Measurements from ENCODE around the gene PRND. TPM values are rescaled to one million over a fixed set of nuclear protein-coding genes. Genes with fewer than 3 reads are reported as not detected.
A peak's percentile ranks its signal among the peaks of the same experiment; 100 is the strongest.

PRND gene
- total and polyA plus RNA-seq, 2 donors (not counting 1 experiment from before 2014, with no cell fraction given): 0.03 TPM; not detected in 1

GRCh38 chr20:4720977-4721349, 746 bp upstream of the PRND start:
- Histone ChIP-seq H4K20me1 (ENCODE audit: control insufficient read depth, insufficient read depth, low read length, poor library complexity, severe bottlenecking) (no peaks in the 10 kb centered on the region), H3K27ac (ENCODE audit: low read length in 2 of 2) (peak overlapping the region; percentile 72 to 77), H2AFZ (ENCODE audit: insufficient read depth, low read depth, low read length, poor library complexity, severe bottlenecking) (peak overlapping the region; percentile 74)

More at GRCh38 chr20:4720977-4721349, 746 bp upstream of the PRND start:
- TF ChIP-seq CTCF (IDR thresholded peaks at IDR 0.05): peak; percentile 8
- TF ChIP-seq EZH2 (IDR thresholded peaks at IDR 0.05; ENCODE audit: borderline replicate concordance, insufficient read depth, low read depth, low read length, poor library complexity, severe bottlenecking): no peak
- H3K36me3 ChIP-seq (replicated peaks in 1 of 2; ENCODE audit: control extremely low read depth in 1 of 2, control insufficient read depth in 1 of 2, extremely low read depth in 1 of 2, insufficient read depth in 2 of 2, low read length in 1 of 2): no peaks in the 10 kb centered on the region
- Mint-ChIP-seq H3K27ac (peak overlapping the region; percentile 92), H3K9me3 (ENCODE audit: insufficient read depth) (no peaks in the 10 kb centered on the region), H3K4me3 (peak overlapping the region; percentile 72), H3K4me1 (peaks cover 50% of the 10 kb centered on the region), H3K27me3 (no peaks in the 10 kb centered on the region)
- peaks cover 0 to 7% (median 0%) of the 10 kb centered on the region in 3 donors for H3K9me3 ChIP-seq (ENCODE audit: control extremely low read depth in 1 of 3, control insufficient read depth in 2 of 3, insufficient read depth in 1 of 3, low read length in 2 of 3)
- DNase-seq: no peak
- POLR2A ChIA-PET: interaction anchor here (0.7 to 1.2 kb wide), 2 partner anchors 92 to 222 kb away, joined by 3 to 4 read pairs; no protein-coding TSS in a partner anchor
- H3K4me3 ChIP-seq (ENCODE audit: control extremely low read depth in 1 of 5, extremely low read depth in 1 of 5, insufficient read depth in 1 of 5, low read depth in 2 of 5, low read length in 4 of 5): peak overlapping the region in 1 of 5 experiments; percentile 35
- CTCF ChIA-PET: interaction anchor here (1.0 to 12.4 kb wide), 8 partner anchors 13 to 235 kb away, joined by 3 to 145 read pairs (median 6); no protein-coding TSS in a partner anchor
- peak overlapping the region; percentile 37 for H3K9ac ChIP-seq (ENCODE audit: low read length)
- peaks cover 30 to 32% of the 10 kb centered on the region in 2 donors for H3K4me1 ChIP-seq (ENCODE audit: control insufficient read depth in 2 of 2, insufficient read depth in 2 of 2, low read length in 2 of 2)
- no peaks in the 10 kb centered on the region for H3K27me3 ChIP-seq (replicated peaks in 1 of 4; ENCODE audit: control extremely low read depth in 1 of 4, control insufficient read depth in 3 of 4, insufficient read depth in 4 of 4, low read length in 3 of 4)
- H3K79me2 ChIP-seq (ENCODE audit: control insufficient read depth, insufficient read depth, low read length): no peaks in the 10 kb centered on the region
- 36% methylated on average over 10 of the region's 10 CpGs for WGBS (ENCODE audit: insufficient coverage)
- intact Hi-C loops (cut with micrococcal nuclease): loop anchor here (1.0 kb wide), 3 partner anchors 107 to 405 kb away; no protein-coding TSS in a partner anchor
- no peak for ATAC-seq (ENCODE audit: low read depth)
- peak overlapping the region; percentile 70 for H3K4me2 ChIP-seq (replicated peaks; ENCODE audit: low read depth, low read length, poor library complexity, severe bottlenecking)
